GM18507 (cell line): ENCODE data around the gene GDPD1.
"Not testable (repeated sequence)": the region's sequence is repeated elsewhere in the genome, so short reads cannot be mapped to it uniquely, and the experiment has no call there.

Experiments used
- DNase-seq: peaks from one replicate; pipeline ENCODE4 v3.0.0; 2011; ENCODE audit warnings: low read depth; ENCODE audit not compliant: insufficient read length; ENCODE audit errors: extremely low spot score
- FAIRE-seq: peaks from 2 replicates; lab custom pipeline; 2011; peaks lifted over from hg19 to GRCh38; lab: Jason Lieb, UNC

GDPD1 gene

GRCh38 chr17:59310263-59310920 lies 90.1 kb downstream of the GDPD1 start:
- FAIRE-seq = no peak
- DNase-seq = no peak

- DNase-seq = no peak
- FAIRE-seq = peak; percentile 73
Measured at GRCh38 chr17:59311051-59311468, 90.7 kb downstream of the GDPD1 start.

GRCh38 chr17:59311521-59311920 lies 91.2 kb downstream of the GDPD1 start:
- FAIRE-seq, DNase-seq: not testable (repeated sequence)

- FAIRE-seq = no peak
- no peak for DNase-seq
Measured at GRCh38 chr17:59315866-59316265, 95.6 kb downstream of the GDPD1 start.
